ENCODE data around the gene AFAP1L1.

DNA sequence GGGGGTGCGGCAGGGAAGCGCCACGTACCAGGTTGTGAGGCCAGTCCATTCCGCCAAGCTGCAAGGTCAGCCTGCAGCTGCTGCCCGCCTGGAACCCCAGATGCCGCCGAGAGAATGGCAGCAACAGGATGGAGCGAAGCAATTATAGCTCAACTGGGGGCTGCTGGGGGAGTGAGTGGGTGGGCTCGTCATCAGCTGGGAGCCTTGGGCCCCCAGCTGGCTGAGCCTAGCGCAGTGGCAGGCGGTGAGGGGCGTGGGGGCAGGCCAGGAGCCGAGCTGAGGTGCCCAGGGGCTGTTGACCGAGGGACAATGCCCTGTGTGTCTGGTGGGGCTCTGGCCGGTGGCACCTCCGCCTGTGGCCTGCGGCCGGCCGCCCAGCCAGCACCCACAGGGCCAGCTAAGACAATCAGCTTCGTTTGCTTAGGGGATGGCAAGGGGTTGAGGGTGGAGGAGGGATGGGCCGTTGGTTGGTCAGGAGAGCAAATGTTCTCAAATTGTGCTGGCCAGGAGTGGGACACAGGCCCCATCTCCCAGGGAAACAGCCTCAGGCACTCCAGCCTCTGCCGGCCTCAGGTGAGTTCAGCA is 107.6 kb downstream of the AFAP1L1 start, which contains the start of gene IL17B:
- TF ChIP-seq, protein P1, sequence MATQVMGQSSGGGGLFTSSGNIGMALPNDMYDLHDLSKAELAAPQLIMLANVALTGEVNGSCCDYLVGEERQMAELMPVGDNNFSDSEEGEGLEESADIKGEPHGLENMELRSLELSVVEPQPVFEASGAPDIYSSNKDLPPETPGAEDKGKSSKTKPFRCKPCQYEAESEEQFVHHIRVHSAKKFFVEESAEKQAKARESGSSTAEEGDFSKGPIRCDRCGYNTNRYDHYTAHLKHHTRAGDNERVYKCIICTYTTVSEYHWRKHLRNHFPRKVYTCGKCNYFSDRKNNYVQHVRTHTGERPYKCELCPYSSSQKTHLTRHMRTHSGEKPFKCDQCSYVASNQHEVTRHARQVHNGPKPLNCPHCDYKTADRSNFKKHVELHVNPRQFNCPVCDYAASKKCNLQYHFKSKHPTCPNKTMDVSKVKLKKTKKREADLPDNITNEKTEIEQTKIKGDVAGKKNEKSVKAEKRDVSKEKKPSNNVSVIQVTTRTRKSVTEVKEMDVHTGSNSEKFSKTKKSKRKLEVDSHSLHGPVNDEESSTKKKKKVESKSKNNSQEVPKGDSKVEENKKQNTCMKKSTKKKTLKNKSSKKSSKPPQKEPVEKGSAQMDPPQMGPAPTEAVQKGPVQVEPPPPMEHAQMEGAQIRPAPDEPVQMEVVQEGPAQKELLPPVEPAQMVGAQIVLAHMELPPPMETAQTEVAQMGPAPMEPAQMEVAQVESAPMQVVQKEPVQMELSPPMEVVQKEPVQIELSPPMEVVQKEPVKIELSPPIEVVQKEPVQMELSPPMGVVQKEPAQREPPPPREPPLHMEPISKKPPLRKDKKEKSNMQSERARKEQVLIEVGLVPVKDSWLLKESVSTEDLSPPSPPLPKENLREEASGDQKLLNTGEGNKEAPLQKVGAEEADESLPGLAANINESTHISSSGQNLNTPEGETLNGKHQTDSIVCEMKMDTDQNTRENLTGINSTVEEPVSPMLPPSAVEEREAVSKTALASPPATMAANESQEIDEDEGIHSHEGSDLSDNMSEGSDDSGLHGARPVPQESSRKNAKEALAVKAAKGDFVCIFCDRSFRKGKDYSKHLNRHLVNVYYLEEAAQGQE (IDR thresholded peaks at IDR 0.05; ENCODE audit: insufficient read depth in 1 of 2, low read depth in 2 of 2, low read length in 1 of 2) = no peak
- TF ChIP-seq, protein P2, sequence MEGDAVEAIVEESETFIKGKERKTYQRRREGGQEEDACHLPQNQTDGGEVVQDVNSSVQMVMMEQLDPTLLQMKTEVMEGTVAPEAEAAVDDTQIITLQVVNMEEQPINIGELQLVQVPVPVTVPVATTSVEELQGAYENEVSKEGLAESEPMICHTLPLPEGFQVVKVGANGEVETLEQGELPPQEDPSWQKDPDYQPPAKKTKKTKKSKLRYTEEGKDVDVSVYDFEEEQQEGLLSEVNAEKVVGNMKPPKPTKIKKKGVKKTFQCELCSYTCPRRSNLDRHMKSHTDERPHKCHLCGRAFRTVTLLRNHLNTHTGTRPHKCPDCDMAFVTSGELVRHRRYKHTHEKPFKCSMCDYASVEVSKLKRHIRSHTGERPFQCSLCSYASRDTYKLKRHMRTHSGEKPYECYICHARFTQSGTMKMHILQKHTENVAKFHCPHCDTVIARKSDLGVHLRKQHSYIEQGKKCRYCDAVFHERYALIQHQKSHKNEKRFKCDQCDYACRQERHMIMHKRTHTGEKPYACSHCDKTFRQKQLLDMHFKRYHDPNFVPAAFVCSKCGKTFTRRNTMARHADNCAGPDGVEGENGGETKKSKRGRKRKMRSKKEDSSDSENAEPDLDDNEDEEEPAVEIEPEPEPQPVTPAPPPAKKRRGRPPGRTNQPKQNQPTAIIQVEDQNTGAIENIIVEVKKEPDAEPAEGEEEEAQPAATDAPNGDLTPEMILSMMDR (IDR thresholded peaks at IDR 0.05) = no peak
- no peak for TF ChIP-seq POLR2AphosphoS5 (IDR thresholded peaks at IDR 0.05; ENCODE audit: low read depth, low read length)
